HEK293T (cell line): Measurements from ENCODE around the gene RHOG.

Experiments
- BHLHE40 ChIP-seq: fragments of 450-650 bp; IDR thresholded peaks from 2 replicates; pipeline ENCODE4 v1.6.1; 2016; ENCODE audit warnings: mild to moderate bottlenecking, moderate library complexity, borderline replicate concordance
- FOXK2 ChIP-seq: fragments of 450-650 bp; IDR thresholded peaks from 2 replicates; pipeline ENCODE4 v1.6.1; 2016; ENCODE audit warnings: mild to moderate bottlenecking
- PKNOX1 ChIP-seq: fragments of 450-650 bp; IDR thresholded peaks from 2 replicates; pipeline ENCODE4 v1.6.1; 2016
- TARDBP ChIP-seq: fragments of 450-650 bp; IDR thresholded peaks from 2 replicates; pipeline ENCODE4 v1.6.1; 2016

DNA sequence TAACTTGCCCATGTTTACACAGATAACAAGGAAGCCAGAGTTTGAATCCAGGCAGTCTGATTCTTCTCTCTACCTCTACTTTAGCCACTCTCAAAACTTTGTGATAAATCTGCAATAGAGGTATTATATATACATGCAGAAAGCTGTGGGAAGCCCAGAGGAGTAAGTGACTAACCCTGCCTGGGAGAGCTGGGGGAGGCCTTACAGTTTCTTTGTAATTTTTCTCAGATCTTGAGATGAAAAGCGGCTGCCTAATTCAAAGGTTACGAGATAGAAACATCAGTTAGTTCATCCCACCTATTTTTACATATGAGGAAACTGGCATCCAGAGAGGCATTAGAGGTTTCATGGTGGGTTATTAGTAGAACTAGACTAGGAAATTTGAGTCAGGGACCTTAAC lies 19.6 kb upstream of the RHOG start:
- no peak for TF ChIP-seq TARDBP
- no peak for TF ChIP-seq PKNOX1
- TF ChIP-seq BHLHE40, result no peak
- no peak for TF ChIP-seq FOXK2
